ENCODE measurements around the gene SUGT1. TPM values are rescaled to one million over a fixed set of nuclear protein-coding genes. Genes with fewer than 3 reads are reported as not detected.
"Not testable (repeated sequence)": the region's sequence is repeated elsewhere in the genome, so short reads cannot be mapped to it uniquely, and the experiment has no call there.

Gene SUGT1
- total RNA-seq, 1 experiment from 2014 or later, result 132 TPM

DNA sequence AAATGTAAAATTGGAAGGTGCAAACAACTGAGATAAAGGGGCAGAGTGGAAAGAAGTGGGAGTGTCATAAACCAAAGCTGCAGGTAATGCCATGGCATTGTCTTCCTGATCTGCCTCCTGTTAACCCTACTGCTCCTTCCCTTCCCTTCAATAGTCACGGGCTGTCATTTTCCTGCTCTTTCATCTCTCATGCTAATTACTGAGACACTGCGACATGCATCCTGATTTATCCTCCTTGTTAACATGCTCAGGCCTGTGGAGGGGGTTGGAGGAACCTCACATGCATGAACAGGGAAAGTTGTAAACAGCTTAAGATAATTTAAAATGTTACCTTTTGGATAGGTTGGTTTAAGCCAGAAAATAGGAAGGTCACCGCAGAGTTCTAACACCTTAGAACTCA lies 59.7 kb downstream of the SUGT1 start:
- no TSS peak for BruUV-seq (replicated peaks)
- no peak for TF ChIP-seq EZH2 (IDR thresholded peaks at IDR 0.05; ENCODE audit: borderline replicate concordance, low read depth, low read length, poor library complexity, severe bottlenecking)
- TF ChIP-seq, protein P1, sequence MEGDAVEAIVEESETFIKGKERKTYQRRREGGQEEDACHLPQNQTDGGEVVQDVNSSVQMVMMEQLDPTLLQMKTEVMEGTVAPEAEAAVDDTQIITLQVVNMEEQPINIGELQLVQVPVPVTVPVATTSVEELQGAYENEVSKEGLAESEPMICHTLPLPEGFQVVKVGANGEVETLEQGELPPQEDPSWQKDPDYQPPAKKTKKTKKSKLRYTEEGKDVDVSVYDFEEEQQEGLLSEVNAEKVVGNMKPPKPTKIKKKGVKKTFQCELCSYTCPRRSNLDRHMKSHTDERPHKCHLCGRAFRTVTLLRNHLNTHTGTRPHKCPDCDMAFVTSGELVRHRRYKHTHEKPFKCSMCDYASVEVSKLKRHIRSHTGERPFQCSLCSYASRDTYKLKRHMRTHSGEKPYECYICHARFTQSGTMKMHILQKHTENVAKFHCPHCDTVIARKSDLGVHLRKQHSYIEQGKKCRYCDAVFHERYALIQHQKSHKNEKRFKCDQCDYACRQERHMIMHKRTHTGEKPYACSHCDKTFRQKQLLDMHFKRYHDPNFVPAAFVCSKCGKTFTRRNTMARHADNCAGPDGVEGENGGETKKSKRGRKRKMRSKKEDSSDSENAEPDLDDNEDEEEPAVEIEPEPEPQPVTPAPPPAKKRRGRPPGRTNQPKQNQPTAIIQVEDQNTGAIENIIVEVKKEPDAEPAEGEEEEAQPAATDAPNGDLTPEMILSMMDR (conservative IDR thresholded peaks at IDR 0.05; ENCODE audit: low read depth, low read length), result no peak
- no peak overlapping the region for H3K27ac ChIP-seq (ENCODE audit: low read depth, low read length, poor library complexity, severe bottlenecking)
- H3K4me1 ChIP-seq (ENCODE audit: insufficient read depth, low read length, poor library complexity, severe bottlenecking), result no peaks in the 10 kb centered on the region
- H3K9me3 ChIP-seq (ENCODE audit: low read depth, low read length, poor library complexity, severe bottlenecking), result no peaks in the 10 kb centered on the region
- no peak for DNase-seq (ENCODE audit: low spot score)
- no peaks in the 10 kb centered on the region for H3K36me3 ChIP-seq (ENCODE audit: insufficient read depth, low read length, poor library complexity, severe bottlenecking)
- CTCF ChIA-PET, result interaction anchor here (0.7 kb wide), 1 partner anchor 1572 kb away, joined by 3 read pairs; no protein-coding TSS in a partner anchor
- H3K4me3 ChIP-seq (ENCODE audit: low read depth, low read length, poor library complexity, severe bottlenecking), result no peak overlapping the region
- intact Hi-C loops (cut with micrococcal nuclease; ENCODE audit: unreplicated experiment), result no loop called here
- POLR2A ChIA-PET (ENCODE audit: low non-redundant PET), result no interaction called here
- H3K27me3 ChIP-seq (replicated peaks; ENCODE audit: insufficient read depth, low read depth, low read length, poor library complexity), result no peaks in the 10 kb centered on the region

DNA sequence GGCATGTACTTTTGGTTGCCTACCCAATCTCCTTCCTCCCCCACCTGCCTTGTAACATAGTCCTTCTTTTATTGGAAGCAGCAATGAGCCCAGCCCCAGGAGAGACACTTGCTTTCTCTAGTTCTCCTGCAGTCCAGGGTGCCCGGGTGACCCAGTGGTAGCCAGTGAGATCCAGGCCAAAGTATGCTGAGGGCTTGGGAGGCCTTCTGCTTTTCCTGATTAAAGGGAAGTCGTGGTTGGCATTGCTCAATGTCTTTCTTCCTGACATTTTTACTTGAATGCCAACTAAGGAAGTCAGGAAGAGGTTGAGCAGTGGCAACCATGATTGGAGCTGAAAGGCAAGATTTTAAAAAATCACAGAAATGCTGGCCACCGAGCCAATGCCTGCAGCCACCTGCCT lies 61.3 kb downstream of the SUGT1 start:
- no peak for DNase-seq (ENCODE audit: low spot score)
- Histone ChIP-seq H3K4me1 (ENCODE audit: insufficient read depth, low read length, poor library complexity, severe bottlenecking) (no peaks in the 10 kb centered on the region), H3K27ac (ENCODE audit: low read depth, low read length, poor library complexity, severe bottlenecking) (no peak overlapping the region), H3K4me3 (ENCODE audit: low read depth, low read length, poor library complexity, severe bottlenecking) (no peak overlapping the region), H3K27me3 (replicated peaks; ENCODE audit: insufficient read depth, low read depth, low read length, poor library complexity) (no peaks in the 10 kb centered on the region), H3K9me3 (ENCODE audit: low read depth, low read length, poor library complexity, severe bottlenecking) (no peaks in the 10 kb centered on the region), H3K36me3 (ENCODE audit: insufficient read depth, low read length, poor library complexity, severe bottlenecking) (no peaks in the 10 kb centered on the region)
- POLR2A ChIA-PET (ENCODE audit: low non-redundant PET), result no interaction called here
- intact Hi-C loops (cut with micrococcal nuclease; ENCODE audit: unreplicated experiment), result no loop called here
- no TSS peak for BruUV-seq (replicated peaks)
- TF ChIP-seq, protein P1 (conservative IDR thresholded peaks at IDR 0.05; ENCODE audit: low read depth, low read length), result no peak
- no peak for TF ChIP-seq EZH2 (IDR thresholded peaks at IDR 0.05; ENCODE audit: borderline replicate concordance, low read depth, low read length, poor library complexity, severe bottlenecking)
- CTCF ChIA-PET, result no interaction called here

DNA sequence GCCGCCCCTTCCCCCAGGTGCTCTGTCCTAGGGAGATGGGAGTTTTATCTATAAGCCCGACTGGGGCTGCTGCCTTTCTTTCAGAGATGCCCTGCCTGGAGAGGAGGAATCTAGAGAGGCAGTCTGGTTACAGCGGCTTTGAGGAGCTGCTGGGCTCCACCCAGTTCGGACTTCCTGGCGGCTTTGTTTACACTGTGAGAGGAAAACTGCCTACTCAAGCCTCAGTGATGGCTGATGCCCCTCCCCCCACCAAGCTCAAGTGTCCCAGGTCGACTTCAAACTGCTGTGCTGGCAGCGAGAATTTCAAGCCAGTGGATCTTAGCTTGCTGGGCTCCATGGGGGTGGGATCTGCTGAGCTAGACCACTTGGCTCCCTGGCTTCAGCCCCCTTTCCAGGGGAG lies 68.3 kb downstream of the SUGT1 start:
- H3K4me1 ChIP-seq (ENCODE audit: insufficient read depth, low read length, poor library complexity, severe bottlenecking); H3K27ac ChIP-seq (ENCODE audit: low read depth, low read length, poor library complexity, severe bottlenecking); CTCF ChIA-PET; H3K27me3 ChIP-seq (replicated peaks; ENCODE audit: insufficient read depth, low read depth, low read length, poor library complexity); DNase-seq (ENCODE audit: low spot score); H3K9me3 ChIP-seq (ENCODE audit: low read depth, low read length, poor library complexity, severe bottlenecking); intact Hi-C loops (cut with micrococcal nuclease; ENCODE audit: unreplicated experiment); POLR2A ChIA-PET (ENCODE audit: low non-redundant PET); H3K36me3 ChIP-seq (ENCODE audit: insufficient read depth, low read length, poor library complexity, severe bottlenecking); BruUV-seq (replicated peaks); H3K4me3 ChIP-seq (ENCODE audit: low read depth, low read length, poor library complexity, severe bottlenecking): not testable (repeated sequence)

DNA sequence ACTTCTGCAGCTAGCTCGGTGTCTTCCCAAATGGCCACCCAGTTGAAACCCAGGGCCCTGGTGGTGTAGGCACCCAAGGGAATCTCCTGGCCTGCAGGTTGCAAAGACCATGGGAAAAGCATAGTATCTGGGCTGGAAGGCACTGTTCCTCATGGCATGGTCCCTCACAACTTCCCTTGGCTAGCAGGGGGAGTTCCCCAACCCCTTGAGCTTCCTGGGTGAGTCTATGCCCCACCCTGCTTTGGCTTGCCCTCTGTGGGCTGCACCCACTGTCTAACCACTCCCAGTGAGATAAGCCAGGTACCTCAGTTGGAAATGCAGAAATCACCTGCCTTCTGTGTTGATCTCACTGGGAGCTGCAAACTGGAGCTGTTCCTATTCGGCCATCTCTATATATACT lies 68.7 kb downstream of the SUGT1 start:
- H3K4me1 ChIP-seq (ENCODE audit: insufficient read depth, low read length, poor library complexity, severe bottlenecking); POLR2A ChIA-PET (ENCODE audit: low non-redundant PET); H3K27ac ChIP-seq (ENCODE audit: low read depth, low read length, poor library complexity, severe bottlenecking); CTCF ChIA-PET; BruUV-seq (replicated peaks); H3K9me3 ChIP-seq (ENCODE audit: low read depth, low read length, poor library complexity, severe bottlenecking); H3K27me3 ChIP-seq (replicated peaks; ENCODE audit: insufficient read depth, low read depth, low read length, poor library complexity); H3K4me3 ChIP-seq (ENCODE audit: low read depth, low read length, poor library complexity, severe bottlenecking); intact Hi-C loops (cut with micrococcal nuclease; ENCODE audit: unreplicated experiment); DNase-seq (ENCODE audit: low spot score); H3K36me3 ChIP-seq (ENCODE audit: insufficient read depth, low read length, poor library complexity, severe bottlenecking): not testable (repeated sequence)
